Measurements from ENCODE around the gene AGR2.

The AGR2 gene

GRCh38 chr7:16838386-16838785 is 33.6 kb upstream of the AGR2 start:
- H3K23ac ChIP-seq (ENCODE audit: low read depth, low read length, poor library complexity): no peak overlapping the region
- H2BK12ac ChIP-seq (ENCODE audit: low read length): no peak overlapping the region
- no peak overlapping the region for H2AFZ ChIP-seq (ENCODE audit: low read length)
- no peak overlapping the region for H3K4ac ChIP-seq (ENCODE audit: low read length)
- no peak for DNase-seq (ENCODE audit: low spot score)
- no peak overlapping the region for H3K9ac ChIP-seq (ENCODE audit: low read depth, low read length, poor library complexity)
- no peak overlapping the region for H3K14ac ChIP-seq (ENCODE audit: low read length)
- no peak overlapping the region for H2BK5ac ChIP-seq (ENCODE audit: low read length)
- no peak overlapping the region for H4K8ac ChIP-seq (ENCODE audit: low read depth, low read length)
- no peak overlapping the region for H2BK120ac ChIP-seq (ENCODE audit: low read depth, low read length)
- no peak overlapping the region for H3K27ac ChIP-seq (replicated peaks; ENCODE audit: low read length)
- no peak overlapping the region for H3K4me2 ChIP-seq (ENCODE audit: insufficient read depth, low read length, poor library complexity, severe bottlenecking)
- no peaks in the 10 kb centered on the region for H3K79me1 ChIP-seq (ENCODE audit: low read depth, low read length)
- H3K27me3 ChIP-seq (ENCODE audit: control insufficient read depth in 3 of 3, insufficient read depth in 3 of 3, low read depth in 1 of 3, low read length in 3 of 3): no peaks in the 10 kb centered on the region
- H2BK15ac ChIP-seq (ENCODE audit: low read length): no peak overlapping the region
- H2AK5ac ChIP-seq (ENCODE audit: low read depth, low read length): no peak overlapping the region
- no peak overlapping the region for H4K91ac ChIP-seq (ENCODE audit: low read depth, low read length, poor library complexity)
- H3K18ac ChIP-seq (ENCODE audit: low read length): no peak overlapping the region
- H3K4me1 ChIP-seq (ENCODE audit: control insufficient read depth in 2 of 2, insufficient read depth in 1 of 2, low read depth in 1 of 2, low read length in 2 of 2): peaks cover 0 to 3% of the 10 kb centered on the region in 2 donors
- no peaks in the 10 kb centered on the region for H3K9me3 ChIP-seq (replicated peaks in 1 of 2; ENCODE audit: control insufficient read depth in 2 of 2, insufficient read depth in 1 of 2, low read depth in 1 of 2, low read length in 2 of 2)
- H3K36me3 ChIP-seq (replicated peaks in 1 of 2; ENCODE audit: control insufficient read depth in 2 of 2, insufficient read depth in 2 of 2, low read length in 2 of 2): no peaks in the 10 kb centered on the region
- H3K4me3 ChIP-seq (ENCODE audit: low read length in 2 of 2): no peak overlapping the region
- no CpG with 5 or more reads among the region's 3 CpGs for WGBS, 2 donors (ENCODE audit: extremely low coverage in 2 of 2, insufficient read length in 2 of 2, insufficient replicate concordance in 1 of 2)

GRCh38 chr7:16836481-16836880 is 31.7 kb upstream of the AGR2 start:
- Histone ChIP-seq H4K8ac (ENCODE audit: low read depth, low read length) (no peak overlapping the region), H3K14ac (ENCODE audit: low read length) (no peak overlapping the region), H2AFZ (ENCODE audit: low read length) (no peak overlapping the region), H2BK15ac (ENCODE audit: low read length) (no peak overlapping the region), H3K27ac (replicated peaks; ENCODE audit: low read length) (no peak overlapping the region), H2BK120ac (ENCODE audit: low read depth, low read length) (no peak overlapping the region), H3K79me1 (ENCODE audit: low read depth, low read length) (no peaks in the 10 kb centered on the region), H2BK5ac (ENCODE audit: low read length) (no peak overlapping the region), H3K18ac (ENCODE audit: low read length) (no peak overlapping the region), H3K4ac (ENCODE audit: low read length) (no peak overlapping the region), H3K36me3 (replicated peaks in 1 of 2; ENCODE audit: control insufficient read depth in 2 of 2, insufficient read depth in 2 of 2, low read length in 2 of 2) (no peaks in the 10 kb centered on the region), H3K4me3 (ENCODE audit: low read length in 2 of 2) (no peak overlapping the region), H3K23ac (ENCODE audit: low read depth, low read length, poor library complexity) (no peak overlapping the region), H3K4me2 (ENCODE audit: insufficient read depth, low read length, poor library complexity, severe bottlenecking) (no peak overlapping the region), H3K27me3 (ENCODE audit: control insufficient read depth in 3 of 3, insufficient read depth in 3 of 3, low read depth in 1 of 3, low read length in 3 of 3) (no peaks in the 10 kb centered on the region), H2BK12ac (ENCODE audit: low read length) (no peak overlapping the region), H2AK5ac (ENCODE audit: low read depth, low read length) (no peak overlapping the region), H3K9ac (ENCODE audit: low read depth, low read length, poor library complexity) (no peak overlapping the region), H3K9me3 (replicated peaks in 1 of 2; ENCODE audit: control insufficient read depth in 2 of 2, insufficient read depth in 1 of 2, low read depth in 1 of 2, low read length in 2 of 2) (no peaks in the 10 kb centered on the region), H4K91ac (ENCODE audit: low read depth, low read length, poor library complexity) (no peak overlapping the region), H3K4me1 (ENCODE audit: control insufficient read depth in 2 of 2, insufficient read depth in 1 of 2, low read depth in 1 of 2, low read length in 2 of 2) (peaks cover 0 to 1% of the 10 kb centered on the region in 2 donors)
- no CpG with 5 or more reads among the region's 5 CpGs for WGBS, 2 donors (ENCODE audit: extremely low coverage in 2 of 2, insufficient read length in 2 of 2, insufficient replicate concordance in 1 of 2)
- DNase-seq (ENCODE audit: low spot score): no peak

DNA sequence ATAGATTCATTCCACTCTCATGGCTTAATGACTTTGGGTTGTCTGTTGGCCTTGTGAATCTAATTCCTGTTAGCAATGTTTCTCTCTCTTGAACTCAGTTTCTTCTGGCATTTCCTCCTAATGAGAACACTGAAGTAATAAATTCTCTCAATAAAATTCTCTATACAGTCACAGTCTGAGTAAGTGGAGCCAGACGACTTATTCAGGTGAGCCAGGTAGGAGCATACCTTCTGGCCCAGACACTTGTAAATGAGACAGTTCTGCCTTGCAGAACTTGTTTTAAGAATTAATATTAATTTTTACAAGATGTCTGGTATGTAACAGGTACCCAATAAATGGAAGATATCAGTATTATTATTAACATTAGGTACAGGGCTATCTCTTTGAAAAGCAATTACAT is 28.6 kb upstream of the AGR2 start:
- Histone ChIP-seq H3K4me2 (ENCODE audit: insufficient read depth, low read length, poor library complexity, severe bottlenecking) (no peak overlapping the region), H3K4me3 (ENCODE audit: low read length in 2 of 2) (no peak overlapping the region), H2AK5ac (ENCODE audit: low read depth, low read length) (no peak overlapping the region), H3K4ac (ENCODE audit: low read length) (no peak overlapping the region), H3K18ac (ENCODE audit: low read length) (no peak overlapping the region), H4K8ac (ENCODE audit: low read depth, low read length) (no peak overlapping the region), H2AFZ (ENCODE audit: low read length) (no peak overlapping the region), H2BK12ac (ENCODE audit: low read length) (no peak overlapping the region), H4K91ac (ENCODE audit: low read depth, low read length, poor library complexity) (no peak overlapping the region), H2BK15ac (ENCODE audit: low read length) (no peak overlapping the region), H3K36me3 (replicated peaks in 1 of 2; ENCODE audit: control insufficient read depth in 2 of 2, insufficient read depth in 2 of 2, low read length in 2 of 2) (no peaks in the 10 kb centered on the region), H3K79me1 (ENCODE audit: low read depth, low read length) (peaks cover 2% of the 10 kb centered on the region), H3K14ac (ENCODE audit: low read length) (no peak overlapping the region), H3K9ac (ENCODE audit: low read depth, low read length, poor library complexity) (no peak overlapping the region), H3K23ac (ENCODE audit: low read depth, low read length, poor library complexity) (no peak overlapping the region), H2BK5ac (ENCODE audit: low read length) (no peak overlapping the region), H2BK120ac (ENCODE audit: low read depth, low read length) (no peak overlapping the region), H3K4me1 (ENCODE audit: control insufficient read depth in 2 of 2, insufficient read depth in 1 of 2, low read depth in 1 of 2, low read length in 2 of 2) (no peaks in the 10 kb centered on the region), H3K27me3 (ENCODE audit: control insufficient read depth in 3 of 3, insufficient read depth in 3 of 3, low read depth in 1 of 3, low read length in 3 of 3) (no peaks in the 10 kb centered on the region), H3K9me3 (replicated peaks in 1 of 2; ENCODE audit: control insufficient read depth in 2 of 2, insufficient read depth in 1 of 2, low read depth in 1 of 2, low read length in 2 of 2) (no peaks in the 10 kb centered on the region), H3K27ac (replicated peaks; ENCODE audit: low read length) (no peak overlapping the region)
- DNase-seq (ENCODE audit: low spot score): no peak
- no CpG with 5 or more reads among the region's 1 CpG for WGBS, 2 donors (ENCODE audit: extremely low coverage in 2 of 2, insufficient read length in 2 of 2, insufficient replicate concordance in 1 of 2)

GRCh38 chr7:16826060-16826459 is 21.3 kb upstream of the AGR2 start:
- H2BK12ac ChIP-seq (ENCODE audit: low read length): no peak overlapping the region
- no peaks in the 10 kb centered on the region for H3K9me3 ChIP-seq (replicated peaks in 1 of 2; ENCODE audit: control insufficient read depth in 2 of 2, insufficient read depth in 1 of 2, low read depth in 1 of 2, low read length in 2 of 2)
- no peak overlapping the region for H3K4me3 ChIP-seq (ENCODE audit: low read length in 2 of 2)
- H3K23ac ChIP-seq (ENCODE audit: low read depth, low read length, poor library complexity): no peak overlapping the region
- H4K91ac ChIP-seq (ENCODE audit: low read depth, low read length, poor library complexity): no peak overlapping the region
- H3K4ac ChIP-seq (ENCODE audit: low read length): no peak overlapping the region
- no peak overlapping the region for H2BK120ac ChIP-seq (ENCODE audit: low read depth, low read length)
- H3K27ac ChIP-seq (replicated peaks; ENCODE audit: low read length): no peak overlapping the region
- H3K27me3 ChIP-seq (ENCODE audit: control insufficient read depth in 3 of 3, insufficient read depth in 3 of 3, low read depth in 1 of 3, low read length in 3 of 3): no peaks in the 10 kb centered on the region
- H3K9ac ChIP-seq (ENCODE audit: low read depth, low read length, poor library complexity): no peak overlapping the region
- H3K4me1 ChIP-seq (ENCODE audit: control insufficient read depth in 2 of 2, insufficient read depth in 1 of 2, low read depth in 1 of 2, low read length in 2 of 2): no peaks in the 10 kb centered on the region
- H3K79me1 ChIP-seq (ENCODE audit: low read depth, low read length): no peaks in the 10 kb centered on the region
- H3K36me3 ChIP-seq (replicated peaks in 1 of 2; ENCODE audit: control insufficient read depth in 2 of 2, insufficient read depth in 2 of 2, low read length in 2 of 2): no peaks in the 10 kb centered on the region
- H3K18ac ChIP-seq (ENCODE audit: low read length): no peak overlapping the region
- H2AK5ac ChIP-seq (ENCODE audit: low read depth, low read length): no peak overlapping the region
- no peak overlapping the region for H3K14ac ChIP-seq (ENCODE audit: low read length)
- no peak overlapping the region for H4K8ac ChIP-seq (ENCODE audit: low read depth, low read length)
- DNase-seq (ENCODE audit: low spot score): no peak
- no peak overlapping the region for H2BK5ac ChIP-seq (ENCODE audit: low read length)
- H3K4me2 ChIP-seq (ENCODE audit: insufficient read depth, low read length, poor library complexity, severe bottlenecking): no peak overlapping the region
- no peak overlapping the region for H2BK15ac ChIP-seq (ENCODE audit: low read length)
- H2AFZ ChIP-seq (ENCODE audit: low read length): no peak overlapping the region

Measured in neuronal stem cell (in vitro differentiated cells).